ENCODE measurements around the gene PCDHGA1. TPM values are rescaled to one million over a fixed set of nuclear protein-coding genes. Genes with fewer than 3 reads are reported as not detected.

PCDHGA1 gene
- polyA plus RNA-seq, 2 of the 4 experiments (the other 2 are of a cell fraction) = 0.32 to 0.71 TPM

DNA sequence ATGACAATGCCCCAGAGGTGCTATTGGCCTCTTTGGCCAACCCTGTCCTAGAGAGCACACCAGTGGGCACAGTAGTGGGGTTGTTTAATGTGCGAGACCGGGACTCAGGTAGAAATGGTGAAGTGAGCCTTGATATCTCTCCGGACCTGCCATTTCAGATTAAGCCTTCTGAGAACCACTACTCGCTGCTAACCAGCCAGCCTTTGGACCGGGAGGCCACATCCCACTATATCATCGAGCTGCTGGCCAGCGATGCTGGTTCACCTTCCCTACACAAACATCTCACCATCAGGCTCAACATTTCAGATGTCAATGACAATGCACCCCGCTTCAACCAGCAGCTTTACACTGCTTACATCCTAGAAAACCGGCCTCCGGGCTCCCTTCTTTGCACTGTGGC lies 160.0 kb downstream of the PCDHGA1 start:
- DNase-seq (ENCODE audit: low read depth in 1 of 2, low spot score in 1 of 2) = no peak
- FAIRE-seq = no peak
- no peak for TF ChIP-seq TFCP2L1 (CRISPR knock-in tag; IDR thresholded peaks at IDR 0.05)
- no peak for TF ChIP-seq RNF2 (IDR thresholded peaks at IDR 0.05; ENCODE audit: borderline replicate concordance, low read depth)
- TF ChIP-seq SREBF2 (IDR thresholded peaks at IDR 0.05) = no peak
- no peak for TF ChIP-seq NPAS2 (CRISPR knock-in tag; IDR thresholded peaks at IDR 0.05; ENCODE audit: borderline replicate concordance)
- no peak for TF ChIP-seq ZSCAN20 (CRISPR knock-in tag; IDR thresholded peaks at IDR 0.05)
- TF ChIP-seq NFE2L2 (conservative IDR thresholded peaks at IDR 0.05; ENCODE audit: low read length) = no peak
- TF ChIP-seq, protein P1, sequence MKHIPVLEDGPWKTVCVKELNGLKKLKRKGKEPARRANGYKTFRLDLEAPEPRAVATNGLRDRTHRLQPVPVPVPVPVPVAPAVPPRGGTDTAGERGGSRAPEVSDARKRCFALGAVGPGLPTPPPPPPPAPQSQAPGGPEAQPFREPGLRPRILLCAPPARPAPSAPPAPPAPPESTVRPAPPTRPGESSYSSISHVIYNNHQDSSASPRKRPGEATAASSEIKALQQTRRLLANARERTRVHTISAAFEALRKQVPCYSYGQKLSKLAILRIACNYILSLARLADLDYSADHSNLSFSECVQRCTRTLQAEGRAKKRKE (CRISPR knock-in tag; IDR thresholded peaks at IDR 0.05; ENCODE audit: low read depth) = no peak
- TF ChIP-seq MAFK (IDR thresholded peaks at IDR 0.05; ENCODE audit: partially characterized antibody) = no peak
- TF ChIP-seq SMC3 (IDR thresholded peaks at IDR 0.05) = no peak
- no peak for TF ChIP-seq POLR2AphosphoS2 (conservative IDR thresholded peaks at IDR 0.05; ENCODE audit: low read length)
- TF ChIP-seq FOXS1 (CRISPR knock-in tag; IDR thresholded peaks at IDR 0.05) = no peak
- TF ChIP-seq FOSB (CRISPR knock-in tag; IDR thresholded peaks at IDR 0.05) = no peak
- TF ChIP-seq RARB (CRISPR knock-in tag; IDR thresholded peaks at IDR 0.05) = no peak
- TF ChIP-seq, protein P2, sequence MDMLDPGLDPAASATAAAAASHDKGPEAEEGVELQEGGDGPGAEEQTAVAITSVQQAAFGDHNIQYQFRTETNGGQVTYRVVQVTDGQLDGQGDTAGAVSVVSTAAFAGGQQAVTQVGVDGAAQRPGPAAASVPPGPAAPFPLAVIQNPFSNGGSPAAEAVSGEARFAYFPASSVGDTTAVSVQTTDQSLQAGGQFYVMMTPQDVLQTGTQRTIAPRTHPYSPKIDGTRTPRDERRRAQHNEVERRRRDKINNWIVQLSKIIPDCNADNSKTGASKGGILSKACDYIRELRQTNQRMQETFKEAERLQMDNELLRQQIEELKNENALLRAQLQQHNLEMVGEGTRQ (IDR thresholded peaks at IDR 0.05) = no peak
- TF ChIP-seq GATA3 (IDR thresholded peaks at IDR 0.05; ENCODE audit: borderline replicate concordance) = no peak
- no peak for TF ChIP-seq NR3C1 (IDR thresholded peaks at IDR 0.05)
- TF ChIP-seq, protein P3, sequence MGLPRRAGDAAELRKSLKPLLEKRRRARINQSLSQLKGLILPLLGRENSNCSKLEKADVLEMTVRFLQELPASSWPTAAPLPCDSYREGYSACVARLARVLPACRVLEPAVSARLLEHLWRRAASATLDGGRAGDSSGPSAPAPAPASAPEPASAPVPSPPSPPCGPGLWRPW (IDR thresholded peaks at IDR 0.05) = no peak
- no peak for TF ChIP-seq PHF8 (IDR thresholded peaks at IDR 0.05; ENCODE audit: borderline replicate concordance, low read depth)
- Histone ChIP-seq H3K4me3 (no peak overlapping the region), H3K4me2 (no peak overlapping the region), H3K27ac (no peak overlapping the region), H3K9me3 (no peaks in the 10 kb centered on the region), H3K4me1 (no peaks in the 10 kb centered on the region)
- ChIA-PET CTCF (interaction anchor here (1.9 to 3.0 kb wide), 2 partner anchors 10 to 23 kb away, joined by 4 to 16 read pairs; no protein-coding TSS in a partner anchor), POLR2A (no interaction called here)
- 76% methylated on average over 10 of the region's 10 CpGs for WGBS (ENCODE audit: missing lambda C conversion rate)
- ATAC-seq = no peak

DNA sequence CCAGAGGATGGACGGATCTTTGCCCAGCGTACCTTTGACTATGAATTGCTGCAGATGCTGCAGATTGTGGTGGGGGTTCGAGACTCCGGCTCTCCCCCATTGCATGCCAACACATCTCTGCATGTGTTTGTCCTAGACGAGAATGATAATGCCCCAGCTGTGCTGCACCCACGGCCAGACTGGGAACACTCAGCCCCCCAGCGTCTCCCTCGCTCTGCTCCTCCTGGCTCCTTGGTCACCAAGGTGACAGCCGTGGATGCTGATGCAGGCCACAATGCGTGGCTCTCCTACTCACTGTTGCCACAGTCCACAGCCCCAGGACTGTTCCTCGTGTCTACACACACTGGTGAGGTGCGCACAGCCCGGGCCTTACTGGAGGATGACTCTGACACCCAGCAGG lies 160.5 kb downstream of the PCDHGA1 start:
- Histone ChIP-seq H3K9me3 (no peaks in the 10 kb centered on the region), H3K4me3 (no peak overlapping the region), H3K4me2 (no peak overlapping the region), H3K4me1 (no peaks in the 10 kb centered on the region), H3K27ac (no peak overlapping the region)
- TF ChIP-seq NFE2L2 (conservative IDR thresholded peaks at IDR 0.05; ENCODE audit: low read length) (no peak), CHD4 (IDR thresholded peaks at IDR 0.05; ENCODE audit: borderline replicate concordance) (no peak), NPAS2 (CRISPR knock-in tag; IDR thresholded peaks at IDR 0.05; ENCODE audit: borderline replicate concordance) (no peak), JUNB (IDR thresholded peaks at IDR 0.05) (no peak), EP300 (IDR thresholded peaks at IDR 0.05) (no peak), SMC3 (IDR thresholded peaks at IDR 0.05) (no peak), ZC3H11A (IDR thresholded peaks at IDR 0.05) (no peak), RNF2 (IDR thresholded peaks at IDR 0.05; ENCODE audit: borderline replicate concordance, low read depth) (no peak), RCOR1 (IDR thresholded peaks at IDR 0.05; ENCODE audit: low read depth, low read length) (no peak), NR3C1 (IDR thresholded peaks at IDR 0.05) (no peak), ZNF302 (CRISPR knock-in tag; IDR thresholded peaks at IDR 0.05) (no peak)
- TF ChIP-seq, protein P4, sequence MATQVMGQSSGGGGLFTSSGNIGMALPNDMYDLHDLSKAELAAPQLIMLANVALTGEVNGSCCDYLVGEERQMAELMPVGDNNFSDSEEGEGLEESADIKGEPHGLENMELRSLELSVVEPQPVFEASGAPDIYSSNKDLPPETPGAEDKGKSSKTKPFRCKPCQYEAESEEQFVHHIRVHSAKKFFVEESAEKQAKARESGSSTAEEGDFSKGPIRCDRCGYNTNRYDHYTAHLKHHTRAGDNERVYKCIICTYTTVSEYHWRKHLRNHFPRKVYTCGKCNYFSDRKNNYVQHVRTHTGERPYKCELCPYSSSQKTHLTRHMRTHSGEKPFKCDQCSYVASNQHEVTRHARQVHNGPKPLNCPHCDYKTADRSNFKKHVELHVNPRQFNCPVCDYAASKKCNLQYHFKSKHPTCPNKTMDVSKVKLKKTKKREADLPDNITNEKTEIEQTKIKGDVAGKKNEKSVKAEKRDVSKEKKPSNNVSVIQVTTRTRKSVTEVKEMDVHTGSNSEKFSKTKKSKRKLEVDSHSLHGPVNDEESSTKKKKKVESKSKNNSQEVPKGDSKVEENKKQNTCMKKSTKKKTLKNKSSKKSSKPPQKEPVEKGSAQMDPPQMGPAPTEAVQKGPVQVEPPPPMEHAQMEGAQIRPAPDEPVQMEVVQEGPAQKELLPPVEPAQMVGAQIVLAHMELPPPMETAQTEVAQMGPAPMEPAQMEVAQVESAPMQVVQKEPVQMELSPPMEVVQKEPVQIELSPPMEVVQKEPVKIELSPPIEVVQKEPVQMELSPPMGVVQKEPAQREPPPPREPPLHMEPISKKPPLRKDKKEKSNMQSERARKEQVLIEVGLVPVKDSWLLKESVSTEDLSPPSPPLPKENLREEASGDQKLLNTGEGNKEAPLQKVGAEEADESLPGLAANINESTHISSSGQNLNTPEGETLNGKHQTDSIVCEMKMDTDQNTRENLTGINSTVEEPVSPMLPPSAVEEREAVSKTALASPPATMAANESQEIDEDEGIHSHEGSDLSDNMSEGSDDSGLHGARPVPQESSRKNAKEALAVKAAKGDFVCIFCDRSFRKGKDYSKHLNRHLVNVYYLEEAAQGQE (IDR thresholded peaks at IDR 0.05) = no peak
- TF ChIP-seq, protein P5, sequence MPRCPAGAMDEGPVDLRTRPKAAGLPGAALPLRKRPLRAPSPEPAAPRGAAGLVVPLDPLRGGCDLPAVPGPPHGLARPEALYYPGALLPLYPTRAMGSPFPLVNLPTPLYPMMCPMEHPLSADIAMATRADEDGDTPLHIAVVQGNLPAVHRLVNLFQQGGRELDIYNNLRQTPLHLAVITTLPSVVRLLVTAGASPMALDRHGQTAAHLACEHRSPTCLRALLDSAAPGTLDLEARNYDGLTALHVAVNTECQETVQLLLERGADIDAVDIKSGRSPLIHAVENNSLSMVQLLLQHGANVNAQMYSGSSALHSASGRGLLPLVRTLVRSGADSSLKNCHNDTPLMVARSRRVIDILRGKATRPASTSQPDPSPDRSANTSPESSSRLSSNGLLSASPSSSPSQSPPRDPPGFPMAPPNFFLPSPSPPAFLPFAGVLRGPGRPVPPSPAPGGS (IDR thresholded peaks at IDR 0.05) = no peak
- TF ChIP-seq, protein P1 (CRISPR knock-in tag; IDR thresholded peaks at IDR 0.05; ENCODE audit: low read depth) = no peak
- TF ChIP-seq, protein P3 (IDR thresholded peaks at IDR 0.05) = no peak
- TF ChIP-seq, protein P6, sequence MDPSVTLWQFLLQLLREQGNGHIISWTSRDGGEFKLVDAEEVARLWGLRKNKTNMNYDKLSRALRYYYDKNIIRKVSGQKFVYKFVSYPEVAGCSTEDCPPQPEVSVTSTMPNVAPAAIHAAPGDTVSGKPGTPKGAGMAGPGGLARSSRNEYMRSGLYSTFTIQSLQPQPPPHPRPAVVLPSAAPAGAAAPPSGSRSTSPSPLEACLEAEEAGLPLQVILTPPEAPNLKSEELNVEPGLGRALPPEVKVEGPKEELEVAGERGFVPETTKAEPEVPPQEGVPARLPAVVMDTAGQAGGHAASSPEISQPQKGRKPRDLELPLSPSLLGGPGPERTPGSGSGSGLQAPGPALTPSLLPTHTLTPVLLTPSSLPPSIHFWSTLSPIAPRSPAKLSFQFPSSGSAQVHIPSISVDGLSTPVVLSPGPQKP (IDR thresholded peaks at IDR 0.05; ENCODE audit: low read depth, low read length) = no peak
- POLR2A ChIA-PET = no interaction called here
- CTCF ChIA-PET = interaction anchor here (1.3 to 3.0 kb wide), 3 partner anchors 9 to 33 kb away, joined by 3 to 16 read pairs (median 4); no protein-coding TSS in a partner anchor
- 59% methylated on average over 8 of the region's 13 CpGs for WGBS (ENCODE audit: missing lambda C conversion rate)
- no peak for ATAC-seq
- FAIRE-seq = no peak
- no peak for DNase-seq (ENCODE audit: low read depth in 1 of 2, low spot score in 1 of 2)
